Stimulated activated CD8-positive, alpha-beta memory T cell treated with anti-CD3 and anti-CD28 coated beads, Interleukin-2, amount 100 ng/mL, for 1 hour (primary cell): Measurements from ENCODE around the gene DNAAF8.

Experiments
- DNase-seq, 2 donors: peaks; one replicate each; pipeline ENCODE4 v3.0.0-alpha.2; 2020; ENCODE audit warnings: low read depth in 2 of 2

Gene DNAAF8

GRCh38 chr16:4695473-4696171 is 38.7 kb upstream of the DNAAF8 start:
- DNase-seq = no peak

DNA sequence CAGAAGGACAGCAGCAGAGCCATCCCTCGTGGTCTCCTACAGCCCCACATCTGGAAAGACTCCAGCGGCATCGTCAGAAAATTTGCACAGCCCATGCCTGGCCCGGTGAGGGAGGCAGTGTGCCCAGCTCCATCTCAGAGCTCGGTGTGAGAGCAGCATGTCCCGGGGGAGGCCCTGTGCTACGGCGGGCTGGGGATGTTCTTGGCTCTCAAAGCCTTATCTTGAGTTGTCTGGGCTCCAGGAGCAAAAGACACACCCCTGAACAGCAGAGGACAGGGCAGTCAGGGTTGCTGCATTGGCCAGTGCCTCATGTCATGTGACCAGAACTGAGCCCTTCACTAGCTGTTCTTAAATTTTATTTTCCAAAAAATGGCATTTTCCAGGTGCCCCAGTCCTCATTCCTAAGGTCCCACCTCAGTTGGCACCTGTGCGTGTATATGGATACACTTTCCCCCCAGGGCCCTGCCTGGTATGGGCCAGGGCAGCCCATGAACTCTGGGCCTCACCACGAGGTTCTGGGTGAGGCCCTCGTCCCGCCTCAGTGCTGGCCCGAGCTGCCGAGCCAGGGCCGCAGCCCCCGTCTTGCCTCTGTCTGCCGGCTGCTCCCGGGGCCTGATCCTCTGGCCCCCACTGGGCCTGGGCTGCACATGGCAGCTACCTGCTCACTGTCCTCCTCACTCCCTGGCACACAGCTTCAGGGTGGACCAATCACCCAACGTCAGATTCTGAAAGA is 38.0 kb upstream of the DNAAF8 start:
- DNase-seq = no peak

DNA sequence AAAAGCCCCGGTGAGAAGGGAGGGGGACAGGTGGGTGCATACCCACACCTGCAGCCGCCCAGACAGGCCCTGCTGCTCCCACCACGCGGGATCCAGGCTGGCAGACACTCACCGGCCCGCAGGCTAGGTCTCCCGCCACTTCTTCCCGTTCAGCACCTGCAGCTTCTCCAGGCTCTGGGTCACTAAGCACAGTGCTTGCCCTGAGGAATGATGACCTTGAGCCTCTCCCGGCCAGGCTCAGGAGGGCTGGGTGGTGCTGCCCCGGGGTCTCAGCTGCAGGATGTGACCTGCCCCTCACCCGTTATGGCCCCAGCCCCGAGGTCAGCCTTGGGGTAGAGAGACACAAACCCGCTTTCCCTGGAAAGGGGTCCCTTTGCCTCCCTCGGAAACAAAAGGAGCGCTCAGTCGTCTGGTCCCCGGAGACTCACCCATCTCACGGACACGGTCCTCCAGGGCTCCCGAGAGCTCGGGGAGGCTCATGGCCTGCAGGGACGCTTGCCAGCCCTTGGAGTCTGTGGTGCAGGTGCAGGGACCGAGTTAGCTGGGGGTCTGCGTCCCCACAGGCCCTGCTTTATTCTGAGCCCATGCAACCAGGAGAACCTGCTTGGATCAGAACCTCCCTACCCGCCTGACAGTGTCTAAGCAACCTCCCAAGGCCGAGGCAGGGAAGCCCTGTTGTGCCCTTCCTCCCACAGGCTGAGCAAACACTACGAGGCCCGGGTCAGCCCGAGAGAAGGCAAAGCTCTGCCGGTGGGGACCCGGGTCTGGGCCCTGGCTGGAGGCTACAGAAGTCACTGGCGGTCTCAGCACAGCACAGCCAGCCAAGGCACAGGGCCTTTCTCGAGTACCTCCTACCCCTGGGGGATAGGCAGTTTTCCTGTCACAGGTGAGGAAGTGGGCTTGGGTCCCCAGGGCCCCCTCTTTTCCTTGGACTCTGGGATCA is 37.2 kb upstream of the DNAAF8 start:
- no peak for DNase-seq

DNA sequence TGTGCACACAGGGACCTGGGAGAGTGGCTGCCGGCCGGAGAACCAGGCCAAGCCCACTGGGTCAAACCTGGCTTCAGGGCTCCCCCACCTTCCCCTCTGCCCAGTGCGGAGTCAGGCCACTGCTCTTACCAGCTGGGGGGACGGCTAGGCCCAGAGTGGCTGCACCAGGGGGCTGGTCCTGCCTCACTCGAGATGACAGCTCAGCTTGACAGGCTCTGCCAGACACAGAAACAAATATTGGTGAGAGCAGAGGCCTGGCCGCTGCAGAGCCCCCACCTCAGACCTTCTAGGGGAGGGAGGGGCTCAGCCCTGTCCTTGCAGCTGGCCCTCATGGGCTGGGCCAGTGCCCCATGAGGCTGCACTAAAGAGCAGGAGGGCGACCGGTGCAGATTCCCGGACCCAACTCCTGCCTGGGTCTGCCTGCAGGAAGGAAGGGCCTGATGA is 36.5 kb upstream of the DNAAF8 start:
- no peak for DNase-seq

DNA sequence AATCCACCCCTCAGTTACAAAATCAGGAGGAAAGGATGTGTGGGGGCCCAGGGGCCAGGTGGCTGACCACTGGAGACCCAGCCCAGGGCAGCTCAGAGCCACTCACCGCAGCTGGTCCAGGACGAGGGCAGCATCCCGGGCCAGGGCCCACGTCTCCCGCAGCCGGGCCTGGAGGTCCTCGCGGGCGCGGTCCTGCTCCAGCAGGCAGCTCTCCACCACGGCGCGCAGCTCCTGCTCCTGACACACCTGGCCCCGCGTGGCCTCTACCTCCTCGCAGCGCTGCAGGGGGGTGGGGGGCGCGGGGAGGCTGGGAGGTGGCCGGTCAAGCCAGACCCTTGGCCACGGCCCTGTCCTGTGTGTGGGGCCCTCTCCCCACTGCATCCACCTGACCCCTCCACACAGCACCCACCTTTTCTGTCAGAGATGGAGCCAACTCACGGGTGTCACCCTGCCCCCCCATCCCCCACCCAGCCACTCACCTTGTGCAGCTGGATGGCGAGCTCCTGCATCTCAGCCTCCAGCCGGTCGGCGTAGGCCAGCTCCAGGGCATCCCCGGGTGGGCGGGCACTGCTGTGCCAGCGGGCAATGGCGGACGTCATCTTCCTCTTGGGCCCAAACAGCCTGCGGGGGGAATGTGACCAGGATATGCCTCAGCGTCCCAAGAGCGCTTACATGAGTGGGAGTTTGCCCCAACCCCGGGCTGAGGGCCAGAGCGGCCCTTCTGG is 35.9 kb upstream of the DNAAF8 start:
- DNase-seq = no peak

- DNase-seq = no peak
Measured at GRCh38 chr16:4699046-4699556, 35.2 kb upstream of the DNAAF8 start.

- DNase-seq = no peak
Measured at GRCh38 chr16:4700380-4700996, 33.8 kb upstream of the DNAAF8 start.

DNA sequence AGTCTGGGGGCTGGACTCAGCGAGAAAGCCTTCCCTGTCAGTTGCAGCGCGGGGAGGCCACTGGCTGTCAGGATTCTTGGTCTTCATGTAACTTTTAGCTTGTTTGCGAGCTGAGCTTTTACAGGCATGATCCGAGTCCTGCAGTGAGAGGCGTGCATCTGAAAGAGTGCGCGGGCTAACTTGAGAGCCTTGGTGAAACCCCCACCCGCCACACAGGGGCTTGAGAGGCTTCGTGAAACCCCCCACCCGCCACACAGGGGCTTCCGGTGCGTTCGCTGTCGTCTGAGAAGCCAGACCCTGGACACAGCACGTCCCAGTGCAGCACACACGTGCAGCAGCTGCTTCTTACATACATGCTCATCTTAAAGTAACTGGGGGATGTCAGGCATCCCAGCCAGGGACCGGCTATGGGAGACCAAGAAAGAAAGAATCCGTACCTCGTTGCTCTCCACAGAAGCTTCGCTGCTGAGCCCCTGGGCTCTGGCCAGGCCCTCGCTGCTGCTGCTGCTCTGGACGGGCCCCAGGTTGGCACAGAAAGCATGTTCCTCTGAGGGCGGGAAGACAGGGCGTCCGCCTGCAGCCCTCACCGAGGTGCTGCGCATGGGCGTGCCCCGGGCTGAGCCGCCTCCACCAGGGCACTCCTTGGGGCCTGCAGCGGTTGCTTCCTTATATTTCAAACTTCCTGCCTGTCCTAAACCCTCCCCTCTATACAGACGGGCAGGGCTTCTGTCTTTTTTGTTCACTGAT is 33.2 kb upstream of the DNAAF8 start:
- no peak for DNase-seq

DNA sequence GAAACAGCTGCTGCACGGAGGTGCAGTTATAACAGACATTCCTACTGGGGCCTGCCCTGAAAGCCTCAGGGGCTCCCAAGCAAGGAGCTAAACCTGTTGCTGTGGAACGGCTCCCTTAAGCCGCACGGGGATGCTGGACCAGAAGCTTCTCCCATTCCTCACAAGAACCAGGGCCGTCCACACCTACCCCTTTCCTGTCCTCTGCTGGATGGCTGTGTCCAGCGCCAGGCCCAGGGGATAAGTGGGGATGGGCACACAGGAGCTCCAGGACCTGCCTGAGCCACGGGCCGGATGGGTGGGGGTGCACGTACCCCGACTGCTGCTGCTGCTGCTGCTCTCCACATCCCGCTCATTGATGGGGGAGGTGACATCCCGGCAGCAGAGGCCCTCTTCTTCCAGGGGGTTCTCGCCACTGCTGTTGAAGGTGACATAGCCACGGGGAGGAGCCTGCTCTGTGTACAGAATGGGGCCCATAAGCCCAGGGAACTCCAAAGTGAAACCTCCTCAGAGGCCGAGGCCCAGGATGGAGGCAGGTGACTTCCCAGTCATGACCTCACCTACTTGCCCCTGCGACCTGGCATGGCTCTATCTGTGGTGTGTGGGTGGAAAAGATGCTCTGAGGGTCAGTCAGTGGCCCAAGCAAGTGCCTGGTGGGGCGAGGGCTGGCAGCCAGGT is 32.4 kb upstream of the DNAAF8 start:
- DNase-seq = no peak

GRCh38 chr16:4702466-4702808 is 31.9 kb upstream of the DNAAF8 start:
- DNase-seq = no peak

- no peak for DNase-seq
Measured at GRCh38 chr16:4703906-4704305, 30.4 kb upstream of the DNAAF8 start.

GRCh38 chr16:4704491-4704890 is 29.8 kb upstream of the DNAAF8 start:
- no peak for DNase-seq

DNA sequence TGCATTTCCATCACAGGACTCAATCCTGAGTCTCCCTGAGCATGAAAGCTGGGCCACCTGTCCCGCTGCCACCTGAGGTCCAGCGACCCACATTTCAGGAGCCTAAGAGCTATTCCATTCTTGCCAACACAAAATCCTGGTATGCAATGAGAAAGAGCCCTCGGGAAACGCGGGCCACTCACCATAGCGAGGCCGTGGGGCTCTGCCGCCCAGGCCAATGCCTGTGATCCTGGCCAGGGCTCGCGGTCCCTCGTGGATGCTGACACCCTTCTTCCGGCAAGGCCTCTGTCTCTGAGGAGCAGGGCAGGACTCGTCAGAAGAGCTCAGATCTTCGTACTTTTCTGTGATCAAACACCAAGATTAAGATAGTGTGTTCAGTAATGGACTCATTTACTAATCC is 29.4 kb upstream of the DNAAF8 start:
- DNase-seq = no peak

DNA sequence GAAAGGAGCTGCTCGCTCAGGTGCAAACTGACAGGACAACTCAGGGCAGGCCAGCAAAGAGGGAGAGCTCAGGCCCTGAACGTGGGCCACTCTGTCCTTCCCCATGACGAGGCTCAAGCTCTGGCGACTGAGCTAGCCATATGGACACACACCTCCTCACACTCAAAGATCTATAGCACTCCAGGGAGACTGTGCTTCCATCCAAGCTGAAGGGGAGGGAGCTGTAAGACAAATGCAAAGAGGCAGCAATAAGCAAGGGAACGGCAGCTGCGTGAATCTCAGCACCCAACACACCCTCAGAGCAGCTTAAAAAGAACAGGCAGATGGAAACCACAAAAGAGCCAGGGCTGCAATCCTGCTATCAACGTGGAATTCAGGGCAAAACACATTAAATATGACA is 27.5 kb upstream of the DNAAF8 start:
- DNase-seq = no peak

DNA sequence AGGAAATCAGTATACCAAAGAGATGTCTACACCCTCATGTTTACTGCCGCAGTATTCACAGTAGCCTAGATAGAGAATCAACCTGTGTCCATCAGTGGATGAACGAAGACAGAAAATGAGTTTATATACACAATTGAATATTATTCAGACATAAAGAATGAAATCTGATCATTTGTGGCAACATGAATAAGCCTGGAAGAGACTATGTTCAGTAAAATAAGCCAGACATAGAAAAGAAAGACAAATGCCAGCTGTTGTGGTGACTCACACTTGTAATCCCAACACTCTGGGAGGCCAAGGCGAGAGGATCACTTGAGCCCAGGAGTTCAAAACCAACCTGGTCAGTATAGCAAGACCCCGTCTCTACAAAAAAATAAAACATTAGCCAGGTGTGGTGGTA is 24.9 kb upstream of the DNAAF8 start:
- no peak for DNase-seq

DNA sequence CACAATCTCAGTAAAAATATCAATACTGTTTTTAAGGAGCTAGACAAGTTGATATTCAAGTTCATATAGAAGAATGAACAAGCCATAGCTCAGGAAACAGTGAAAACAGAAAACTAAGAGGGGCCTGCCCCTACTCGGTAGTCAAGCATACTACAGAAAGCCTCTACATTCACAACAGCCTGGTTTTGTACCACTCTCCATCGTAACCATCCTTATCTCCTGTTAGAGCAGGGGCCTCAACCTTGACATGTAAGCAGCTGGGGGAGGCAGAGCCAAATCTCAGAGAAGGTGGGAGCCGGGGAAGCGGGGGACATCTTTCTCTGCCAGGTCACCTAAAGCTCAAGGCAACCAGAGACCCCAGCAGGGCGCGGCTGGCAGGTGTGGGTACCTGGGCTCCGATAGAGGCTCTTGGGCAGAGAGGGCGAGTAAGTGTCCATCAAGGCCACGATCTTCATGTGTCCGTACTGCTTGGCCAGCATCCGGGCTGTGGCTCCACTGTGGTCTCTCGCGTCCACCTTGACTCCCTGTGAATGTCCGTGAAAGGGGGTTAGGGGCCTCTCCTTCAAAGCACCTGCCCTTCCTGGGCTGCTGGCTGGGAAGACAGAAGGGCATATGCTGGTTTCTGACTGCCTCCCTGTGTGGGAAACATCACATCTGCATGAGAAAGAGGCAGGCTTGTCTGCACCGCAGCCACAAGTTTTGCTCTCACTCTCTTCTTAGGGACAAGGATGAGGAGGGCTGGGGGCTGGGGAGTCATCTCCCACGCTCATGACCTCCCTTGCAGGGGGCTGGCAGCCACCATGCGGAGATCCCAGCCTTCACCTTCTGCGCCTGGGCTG is 20.5 kb upstream of the DNAAF8 start:
- DNase-seq = no peak

DNA sequence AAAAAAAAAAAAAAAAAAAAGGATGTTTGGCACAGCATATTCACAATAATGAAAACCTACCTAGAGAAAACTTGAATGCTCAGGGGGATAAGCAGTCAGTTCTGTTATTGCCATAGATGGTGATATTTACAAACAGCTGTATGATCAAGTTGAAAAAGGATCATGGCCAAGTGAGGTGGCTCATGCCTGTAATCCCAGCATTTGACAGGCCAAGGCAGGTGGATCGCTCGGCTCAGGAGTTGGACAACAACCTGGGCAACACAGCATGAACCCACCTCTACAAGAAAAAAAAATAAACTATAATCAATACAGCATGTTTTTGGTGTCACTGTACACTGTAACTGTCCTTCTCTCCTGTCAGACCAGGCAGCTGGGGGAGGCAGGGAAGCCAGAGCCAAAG is 19.3 kb upstream of the DNAAF8 start:
- DNase-seq = no peak

DNA sequence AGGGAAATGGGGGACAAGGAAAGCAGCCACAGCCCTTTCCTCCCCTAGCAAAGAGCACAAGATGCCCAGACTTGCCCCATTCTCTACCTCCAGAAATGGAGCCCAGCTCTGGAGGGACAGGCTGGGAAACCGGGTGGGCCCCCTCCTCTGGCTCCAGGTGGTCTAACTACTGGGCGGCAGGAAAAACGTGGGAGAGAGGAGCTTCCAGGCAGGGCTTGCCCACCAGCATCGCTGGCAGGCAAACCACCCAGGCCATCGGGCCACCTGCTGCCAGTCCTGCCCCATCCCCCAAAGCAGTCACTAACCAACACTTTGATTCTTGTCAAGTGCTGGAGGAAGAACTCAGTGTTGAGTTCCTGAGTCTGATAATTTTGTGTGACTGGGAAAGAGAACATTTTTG is 15.9 kb upstream of the DNAAF8 start:
- no peak for DNase-seq
